MM.1S (cell line): ENCODE results near the gene MTARC2.

ENCODE experiments used
- DNase-seq: peaks from one replicate; pipeline ENCODE4 v3.0.0-alpha.2; 2015
- H2AFZ ChIP-seq: fragments of 300-600 bp; sonication (generic); 2 replicates; pipeline ENCODE4 v1.6.0; 2016; ENCODE audit warnings: antibody characterized with exemption, low read length
- H3F3A ChIP-seq: fragments of 300-600 bp; sonication (generic); 2 replicates; pipeline ENCODE4 v1.6.1; 2016; ENCODE audit warnings: mild to moderate bottlenecking, antibody characterized with exemption, low read length, moderate library complexity, mixed read lengths; ENCODE audit not compliant: insufficient read depth
- H3K27ac ChIP-seq: fragments of 300-600 bp; sonication (generic); 2 replicates; pipeline ENCODE4 v1.5.1; 2016; ENCODE audit warnings: mild to moderate bottlenecking, low read length
- H3K27me3 ChIP-seq: fragments of 300-600 bp; sonication (generic); replicated peaks from 2 replicates; pipeline ENCODE4 v1.6.0; 2016; ENCODE audit warnings: low read length; ENCODE audit not compliant: insufficient read depth
- H3K36me3 ChIP-seq: fragments of 300-600 bp; sonication (generic); replicated peaks from 2 replicates; pipeline ENCODE4 v1.6.1; 2016; ENCODE audit warnings: mild to moderate bottlenecking, low read length, mixed read lengths; ENCODE audit not compliant: insufficient read depth
- H3K4me1 ChIP-seq: fragments of 300-600 bp; sonication (generic); 2 replicates; pipeline ENCODE4 v1.6.1; 2016; ENCODE audit warnings: low read length, mixed read lengths
- H3K4me2 ChIP-seq: fragments of 300-600 bp; sonication (generic); 2 replicates; pipeline ENCODE4 v1.6.0; 2016; ENCODE audit warnings: low read depth, low read length
- H3K4me3 ChIP-seq: fragments of 300-600 bp; sonication (generic); 2 replicates; pipeline ENCODE4 v1.5.1; 2016; ENCODE audit warnings: low read length, mixed read lengths
- H3K79me2 ChIP-seq: fragments of 300-600 bp; sonication (generic); 2 replicates; pipeline ENCODE4 v1.6.1; 2016; ENCODE audit warnings: mixed run types, low read length, mixed read lengths
- H3K9ac ChIP-seq: fragments of 300-600 bp; sonication (generic); 2 replicates; pipeline ENCODE4 v1.6.1; 2016; ENCODE audit warnings: low read length, mixed read lengths
- H3K9me2 ChIP-seq: fragments of 300-600 bp; sonication (generic); replicated peaks from 2 replicates; pipeline ENCODE4 v1.6.1; 2016; ENCODE audit warnings: mild to moderate bottlenecking, low read length, mixed read lengths; ENCODE audit not compliant: insufficient read depth
- H3K9me3 ChIP-seq: fragments of 300-600 bp; sonication (generic); replicated peaks from 2 replicates; pipeline ENCODE4 v1.6.1; 2016; ENCODE audit warnings: mild to moderate bottlenecking, low read length, mixed read lengths; ENCODE audit not compliant: insufficient read depth
- H4K20me1 ChIP-seq: fragments of 300-600 bp; sonication (generic); 2 replicates; pipeline ENCODE4 v1.6.1; 2016; ENCODE audit warnings: mild to moderate bottlenecking, low read length, moderate library complexity, mixed read lengths; ENCODE audit not compliant: insufficient read depth
- CTCF ChIP-seq: fragments of 300-600 bp; sonication (generic); IDR thresholded peaks from 2 replicates; pipeline ENCODE4 v1.5.1; 2016; ENCODE audit warnings: antibody characterized with exemption, low read length, mixed read lengths
- EZH2 ChIP-seq: fragments of 300-600 bp; sonication (generic); optimal IDR thresholded peaks from 2 replicates; pipeline ENCODE3; 2017; ENCODE audit warnings: low read depth, mild to moderate bottlenecking, antibody characterized with exemption, low read length, mixed read lengths
- EZH2phosphoT487 ChIP-seq: fragments of 300-600 bp; sonication (generic); IDR thresholded peaks from 2 replicates; pipeline ENCODE4 v1.6.1; 2018; ENCODE audit warnings: antibody characterized with exemption, low read length

Gene MTARC2

DNA sequence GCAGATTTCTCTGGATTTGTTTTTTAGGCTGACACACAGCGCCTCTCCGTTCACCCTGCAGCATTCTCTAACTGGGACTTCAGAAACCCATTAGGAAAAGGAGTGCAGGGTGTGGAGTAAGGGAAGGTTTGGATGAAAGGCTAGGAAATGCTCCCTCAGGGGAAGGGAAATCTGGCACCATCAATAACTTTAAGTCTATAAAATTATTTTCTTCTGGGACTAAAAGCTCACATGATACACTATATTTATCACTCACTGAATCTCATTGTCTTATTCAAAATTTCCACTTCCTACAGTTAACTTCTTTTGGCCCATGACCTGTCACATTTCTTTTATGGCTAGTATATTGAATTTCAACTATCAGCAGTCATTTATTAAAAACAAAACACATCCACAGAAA lies 85.3 kb downstream of the MTARC2 start:
- no peak overlapping the region for H3K4me2 ChIP-seq
- H4K20me1 ChIP-seq = no peaks in the 10 kb centered on the region
- DNase-seq = no peak
- no peak overlapping the region for H3K4me3 ChIP-seq
- H3K9ac ChIP-seq = no peak overlapping the region
- no peak for TF ChIP-seq EZH2phosphoT487
- TF ChIP-seq EZH2 = no peak
- TF ChIP-seq CTCF = no peak
- no peaks in the 10 kb centered on the region for H3F3A ChIP-seq
- no peaks in the 10 kb centered on the region for H3K9me3 ChIP-seq
- H3K27ac ChIP-seq = no peak overlapping the region
- no peaks in the 10 kb centered on the region for H3K9me2 ChIP-seq
- H2AFZ ChIP-seq = no peak overlapping the region
- H3K79me2 ChIP-seq = no peaks in the 10 kb centered on the region
- H3K36me3 ChIP-seq = no peaks in the 10 kb centered on the region
- H3K4me1 ChIP-seq = no peaks in the 10 kb centered on the region
- no peaks in the 10 kb centered on the region for H3K27me3 ChIP-seq
